Smooth muscle cell (in vitro differentiated cells): ENCODE results near the gene CAPRIN2. TPM values are rescaled to one million over a fixed set of nuclear protein-coding genes. Genes with fewer than 3 reads are reported as not detected.

Source experiments
- DNase-seq: peaks from one replicate; lab custom pipeline; 2025; ENCODE audit not compliant: unreplicated experiment; lab: John Stamatoyannopoulos, UW
- H2AFZ ChIP-seq: fragments of 200-600 bp; sonication (generic); 2 replicates; pipeline ENCODE4 v1.6.0; 2016; ENCODE audit warnings: antibody characterized with exemption, low read depth, mild to moderate bottlenecking
- H3F3A ChIP-seq: fragments of 200-600 bp; sonication (generic); 2 replicates; pipeline ENCODE4 v1.6.0; 2017; ENCODE audit warnings: antibody characterized with exemption, low read depth
- H3K27ac ChIP-seq: fragments of 200-600 bp; sonication (generic); 2 replicates; pipeline ENCODE4 v1.5.1; 2016; ENCODE audit warnings: low read depth, mild to moderate bottlenecking
- H3K27me3 ChIP-seq: fragments of 200-600 bp; sonication (generic); 2 replicates; pipeline ENCODE4 v1.6.1; 2016; ENCODE audit warnings: low read depth, mild to moderate bottlenecking
- H3K36me3 ChIP-seq: fragments of 200-600 bp; sonication (generic); 2 replicates; pipeline ENCODE4 v1.5.1; 2016; ENCODE audit warnings: low read depth
- H3K4me1 ChIP-seq: fragments of 200-600 bp; sonication (generic); 2 replicates; pipeline ENCODE4 v1.5.1; 2016; ENCODE audit warnings: low read depth
- H3K4me2 ChIP-seq: fragments of 200-600 bp; sonication (generic); 2 replicates; pipeline ENCODE4 v1.6.0; 2016; ENCODE audit warnings: mild to moderate bottlenecking
- H3K4me3 ChIP-seq: fragments of 200-600 bp; sonication (generic); 2 replicates; pipeline ENCODE4 v1.5.1; 2016; ENCODE audit warnings: mild to moderate bottlenecking
- H3K79me2 ChIP-seq: fragments of 200-600 bp; sonication (generic); 2 replicates; pipeline ENCODE4 v1.6.0; 2016; ENCODE audit warnings: low read depth, mild to moderate bottlenecking
- H3K9ac ChIP-seq: fragments of 200-600 bp; sonication (generic); 2 replicates; pipeline ENCODE4 v1.6.0; 2016; ENCODE audit warnings: low read depth
- H3K9me3 ChIP-seq: fragments of 200-600 bp; sonication (generic); replicated peaks from 2 replicates; pipeline ENCODE4 v1.5.1; 2016; ENCODE audit warnings: low read depth
- H4K20me1 ChIP-seq: fragments of 200-600 bp; sonication (generic); 2 replicates; pipeline ENCODE4 v1.6.0; 2016; ENCODE audit warnings: low read depth
- WGBS: methylation state at CpG from one replicate; pipeline ENCODE4 v1.1.7; 2016; ENCODE audit warnings: low lambda C conversion rate; 5-methylcytosine and 5-hydroxymethylcytosine counted together
- polyA plus RNA-seq: library from polyadenylated mRNA; unstranded; fragments of >200 nt; fragmentation: Nextera tagmentation; extraction: Ambion mirVana; gene quantifications from 2 replicates; pipeline ENCODE4 v1.2.1, GENCODE V29; 2016
- total RNA-seq: library from RNA; depleted of rRNA; stranded (reverse); fragments of >200 nt; gene quantifications from 2 replicates; pipeline ENCODE4 v1.2.3, GENCODE V29; 2014
- TF ChIP-seq, protein P1 (sequence below): fragments of 200-600 bp; sonication (generic); IDR thresholded peaks from 2 replicates; pipeline ENCODE4 v1.5.1; 2017; ENCODE audit warnings: borderline replicate concordance, mild to moderate bottlenecking, antibody characterized with exemption; ENCODE audit not compliant: insufficient read depth, poor library complexity, severe bottlenecking

CAPRIN2 gene
- total and polyA plus RNA-seq, 2 experiments from 2014 or later: 14.7 to 31.0 TPM

DNA sequence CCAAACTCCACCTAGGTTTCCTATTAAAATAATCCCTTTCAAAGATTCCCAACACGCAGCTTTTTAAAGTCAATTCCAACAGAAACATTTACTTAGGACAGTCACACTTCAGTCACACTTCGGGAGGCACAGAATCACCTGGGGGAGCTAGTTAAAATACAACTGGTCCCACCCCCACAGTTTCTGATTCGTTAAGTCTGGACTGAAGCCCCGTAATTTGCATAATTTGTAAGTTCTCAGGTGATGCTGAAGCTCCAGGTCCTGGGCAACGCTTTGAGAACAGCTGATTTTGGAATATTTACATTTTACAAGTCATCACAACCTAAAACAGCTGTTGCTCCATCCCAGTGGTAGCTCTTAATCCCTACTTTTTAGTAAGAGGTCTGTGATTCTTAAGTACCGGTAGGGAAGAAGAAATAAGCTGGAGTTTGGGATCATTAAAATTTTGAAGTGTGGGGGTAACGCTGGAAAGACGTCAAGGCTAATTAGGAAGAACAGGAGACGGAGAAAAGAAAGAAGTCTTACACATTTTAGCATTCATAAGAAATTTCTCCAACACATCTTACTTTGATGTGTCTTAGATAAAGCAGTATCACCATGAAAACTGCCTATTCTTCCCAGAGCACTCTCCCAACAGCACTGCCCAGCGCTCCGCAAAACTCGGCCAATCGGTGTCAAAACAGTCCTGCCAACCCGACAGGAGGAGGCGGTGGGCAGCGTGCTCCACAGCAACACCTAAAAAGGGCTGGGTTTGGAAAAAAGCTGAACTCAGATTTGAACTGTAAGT is 60.1 kb downstream of the CAPRIN2 start:
- WGBS: 6% methylated on average over 16 of the region's 16 CpGs
- Histone ChIP-seq H3K4me3 (peak overlapping the region; percentile 90), H3K4me2 (peak overlapping the region; percentile 98), H4K20me1 (peaks cover 14% of the 10 kb centered on the region), H2AFZ (peak overlapping the region; percentile 89), H3K27ac (no peak overlapping the region), H3F3A (no peaks in the 10 kb centered on the region), H3K79me2 (peaks cover 33% of the 10 kb centered on the region), H3K27me3 (no peaks in the 10 kb centered on the region), H3K36me3 (peaks cover 3% of the 10 kb centered on the region), H3K9ac (peak overlapping the region; percentile 74), H3K9me3 (no peaks in the 10 kb centered on the region), H3K4me1 (peaks cover 18% of the 10 kb centered on the region)
- TF ChIP-seq, protein P1, sequence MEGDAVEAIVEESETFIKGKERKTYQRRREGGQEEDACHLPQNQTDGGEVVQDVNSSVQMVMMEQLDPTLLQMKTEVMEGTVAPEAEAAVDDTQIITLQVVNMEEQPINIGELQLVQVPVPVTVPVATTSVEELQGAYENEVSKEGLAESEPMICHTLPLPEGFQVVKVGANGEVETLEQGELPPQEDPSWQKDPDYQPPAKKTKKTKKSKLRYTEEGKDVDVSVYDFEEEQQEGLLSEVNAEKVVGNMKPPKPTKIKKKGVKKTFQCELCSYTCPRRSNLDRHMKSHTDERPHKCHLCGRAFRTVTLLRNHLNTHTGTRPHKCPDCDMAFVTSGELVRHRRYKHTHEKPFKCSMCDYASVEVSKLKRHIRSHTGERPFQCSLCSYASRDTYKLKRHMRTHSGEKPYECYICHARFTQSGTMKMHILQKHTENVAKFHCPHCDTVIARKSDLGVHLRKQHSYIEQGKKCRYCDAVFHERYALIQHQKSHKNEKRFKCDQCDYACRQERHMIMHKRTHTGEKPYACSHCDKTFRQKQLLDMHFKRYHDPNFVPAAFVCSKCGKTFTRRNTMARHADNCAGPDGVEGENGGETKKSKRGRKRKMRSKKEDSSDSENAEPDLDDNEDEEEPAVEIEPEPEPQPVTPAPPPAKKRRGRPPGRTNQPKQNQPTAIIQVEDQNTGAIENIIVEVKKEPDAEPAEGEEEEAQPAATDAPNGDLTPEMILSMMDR: no peak
- no peak for DNase-seq

DNA sequence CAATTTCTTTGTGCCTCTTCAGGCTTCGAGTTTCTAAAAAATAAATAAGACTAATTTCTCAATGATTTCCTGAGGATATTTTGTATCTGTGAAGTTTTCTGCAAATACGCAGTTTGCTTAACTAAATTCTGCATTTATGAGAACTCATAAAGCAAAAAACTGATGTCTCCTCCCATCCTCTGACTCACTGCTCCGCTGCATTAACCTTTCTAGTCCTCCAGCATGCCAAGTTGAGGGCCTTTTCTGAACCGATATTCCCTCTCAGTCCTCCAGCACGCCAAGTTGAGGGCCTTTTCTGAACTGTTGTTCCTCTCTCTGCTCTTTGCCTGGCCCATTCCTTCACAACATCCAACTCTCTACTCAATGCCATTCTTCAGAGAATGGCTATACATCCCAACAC is 62.3 kb downstream of the CAPRIN2 start:
- H3K27ac ChIP-seq: no peak overlapping the region

DNA sequence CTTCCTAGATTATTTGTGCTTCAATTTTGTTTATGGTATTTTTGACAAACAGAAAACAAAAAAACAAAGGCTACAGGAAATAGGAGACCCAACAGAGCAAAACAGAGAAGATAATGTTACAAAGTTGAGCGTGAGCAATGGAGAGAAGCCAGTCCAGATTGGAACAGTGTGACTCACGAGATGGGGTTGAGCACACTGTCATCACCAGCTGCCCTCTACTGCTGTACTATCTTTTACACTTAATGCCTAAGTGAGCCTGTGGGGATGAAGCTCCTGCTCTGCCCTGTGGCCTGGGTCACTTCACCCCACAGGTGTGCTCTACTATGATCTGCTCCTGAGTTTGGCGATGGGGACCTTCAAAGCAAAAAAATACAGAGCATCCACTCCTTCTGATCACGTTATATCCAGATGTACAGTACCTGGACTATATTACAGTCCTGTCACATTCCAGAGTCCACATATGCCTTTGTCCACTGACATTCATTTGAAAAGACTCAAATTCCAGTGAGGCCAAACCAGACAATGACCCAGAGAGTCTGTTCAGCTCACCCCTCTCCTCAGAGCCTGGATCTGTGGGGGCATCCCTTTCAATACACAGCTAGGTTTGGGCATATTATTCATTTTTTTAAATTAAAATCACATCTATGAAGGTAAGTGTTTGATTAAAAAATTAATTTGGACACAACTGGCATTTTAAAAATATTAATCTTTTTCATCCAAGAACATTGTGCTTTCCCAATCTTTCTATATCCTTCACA is 63.5 kb downstream of the CAPRIN2 start:
- H3K4me3 ChIP-seq: no peak overlapping the region
- peak overlapping the region; percentile 75 for H3K27ac ChIP-seq
- H3K36me3 ChIP-seq: peaks cover 9% of the 10 kb centered on the region
- H3K79me2 ChIP-seq: peaks cover 42% of the 10 kb centered on the region
- no peaks in the 10 kb centered on the region for H3K27me3 ChIP-seq
- peak overlapping the region; percentile 66 for H3K4me2 ChIP-seq
- H3F3A ChIP-seq: no peaks in the 10 kb centered on the region
- peaks cover 18% of the 10 kb centered on the region for H3K4me1 ChIP-seq
- TF ChIP-seq, protein P1: no peak
- peaks cover 25% of the 10 kb centered on the region for H4K20me1 ChIP-seq
- no peaks in the 10 kb centered on the region for H3K9me3 ChIP-seq
- WGBS: 33% methylated on average over 4 of the region's 4 CpGs
- H2AFZ ChIP-seq: no peak overlapping the region
- no peak overlapping the region for H3K9ac ChIP-seq
- no peak for DNase-seq

More for the DNA sequence above, 62.3 kb downstream of the CAPRIN2 start:
- Histone ChIP-seq H3K4me3 (no peak overlapping the region), H3K36me3 (peaks cover 9% of the 10 kb centered on the region), H3K9ac (no peak overlapping the region), H3K4me1 (peaks cover 18% of the 10 kb centered on the region), H3K79me2 (peaks cover 42% of the 10 kb centered on the region), H3F3A (no peaks in the 10 kb centered on the region), H3K27me3 (no peaks in the 10 kb centered on the region), H3K9me3 (no peaks in the 10 kb centered on the region), H4K20me1 (peaks cover 20% of the 10 kb centered on the region), H3K4me2 (no peak overlapping the region), H2AFZ (no peak overlapping the region)
- no peak for DNase-seq
- WGBS: 80% methylated on average over 5 of the region's 5 CpGs
- TF ChIP-seq, protein P1: no peak
